ENCODE measurements around the gene CSTF1.

The CSTF1 gene

DNA sequence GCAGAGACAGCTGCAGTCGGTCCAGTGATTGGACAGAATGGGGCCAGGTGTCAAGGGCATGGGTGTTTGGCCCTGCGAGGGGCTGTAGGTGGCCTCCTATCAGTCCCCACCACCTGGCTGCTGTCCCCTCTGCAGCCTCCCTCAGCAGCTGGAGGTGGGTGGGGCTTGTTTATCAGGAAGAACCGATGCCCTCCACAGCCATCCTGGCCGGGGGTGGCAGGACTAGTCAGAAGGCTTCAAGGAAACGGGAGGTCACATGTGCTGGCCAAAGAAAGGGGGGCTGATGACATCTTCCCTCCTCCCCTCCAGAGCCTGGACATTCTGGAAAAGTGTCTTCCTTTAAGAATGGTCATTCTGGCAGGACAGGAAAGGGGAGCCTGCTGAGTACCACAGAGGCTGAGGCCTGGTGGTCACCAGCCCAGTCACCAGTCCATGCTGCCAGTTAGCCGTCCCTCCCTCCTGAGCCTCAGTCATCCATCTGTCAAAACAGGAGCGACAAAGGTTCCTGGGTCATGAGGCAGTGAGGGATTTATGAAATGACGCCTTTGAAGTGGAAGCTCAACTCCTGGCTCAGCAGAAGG, 29.5 kb upstream of the CSTF1 start:
- H3K36me3 ChIP-seq (replicated peaks; ENCODE audit: low read depth, low read length), result no peaks in the 10 kb centered on the region
- peaks cover 3% of the 10 kb centered on the region; the same call in 1 of the 2 replicates for H3K27me3 ChIP-seq (ENCODE audit: low read depth, low read length)
- H3K9me3 ChIP-seq (ENCODE audit: insufficient read depth, low read length), result no peaks in the 10 kb centered on the region
- H3K79me2 ChIP-seq (ENCODE audit: low read length), result no peaks in the 10 kb centered on the region
- H3K4me2 ChIP-seq (ENCODE audit: low read length), result no peak overlapping the region
- H2AFZ ChIP-seq (ENCODE audit: low read depth, low read length), result no peak overlapping the region
- H3K4me3 ChIP-seq (ENCODE audit: low read length), result no peak overlapping the region
- TF ChIP-seq, protein P1, sequence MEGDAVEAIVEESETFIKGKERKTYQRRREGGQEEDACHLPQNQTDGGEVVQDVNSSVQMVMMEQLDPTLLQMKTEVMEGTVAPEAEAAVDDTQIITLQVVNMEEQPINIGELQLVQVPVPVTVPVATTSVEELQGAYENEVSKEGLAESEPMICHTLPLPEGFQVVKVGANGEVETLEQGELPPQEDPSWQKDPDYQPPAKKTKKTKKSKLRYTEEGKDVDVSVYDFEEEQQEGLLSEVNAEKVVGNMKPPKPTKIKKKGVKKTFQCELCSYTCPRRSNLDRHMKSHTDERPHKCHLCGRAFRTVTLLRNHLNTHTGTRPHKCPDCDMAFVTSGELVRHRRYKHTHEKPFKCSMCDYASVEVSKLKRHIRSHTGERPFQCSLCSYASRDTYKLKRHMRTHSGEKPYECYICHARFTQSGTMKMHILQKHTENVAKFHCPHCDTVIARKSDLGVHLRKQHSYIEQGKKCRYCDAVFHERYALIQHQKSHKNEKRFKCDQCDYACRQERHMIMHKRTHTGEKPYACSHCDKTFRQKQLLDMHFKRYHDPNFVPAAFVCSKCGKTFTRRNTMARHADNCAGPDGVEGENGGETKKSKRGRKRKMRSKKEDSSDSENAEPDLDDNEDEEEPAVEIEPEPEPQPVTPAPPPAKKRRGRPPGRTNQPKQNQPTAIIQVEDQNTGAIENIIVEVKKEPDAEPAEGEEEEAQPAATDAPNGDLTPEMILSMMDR (IDR thresholded peaks at IDR 0.05; ENCODE audit: low read depth, low read length), result no peak
- TF ChIP-seq EZH2phosphoT487 (IDR thresholded peaks at IDR 0.05; ENCODE audit: low read depth), result no peak
- peaks cover 4% of the 10 kb centered on the region; the same call in 1 of the 2 replicates for H3K4me1 ChIP-seq (ENCODE audit: low read length)
- no peaks in the 10 kb centered on the region; the same call in 1 of the 2 replicates for H4K20me1 ChIP-seq (ENCODE audit: insufficient read depth, low read length)
- no peak overlapping the region for H3K27ac ChIP-seq (ENCODE audit: low read length)
- no peak overlapping the region for H3K9ac ChIP-seq (ENCODE audit: low read length)

DNA sequence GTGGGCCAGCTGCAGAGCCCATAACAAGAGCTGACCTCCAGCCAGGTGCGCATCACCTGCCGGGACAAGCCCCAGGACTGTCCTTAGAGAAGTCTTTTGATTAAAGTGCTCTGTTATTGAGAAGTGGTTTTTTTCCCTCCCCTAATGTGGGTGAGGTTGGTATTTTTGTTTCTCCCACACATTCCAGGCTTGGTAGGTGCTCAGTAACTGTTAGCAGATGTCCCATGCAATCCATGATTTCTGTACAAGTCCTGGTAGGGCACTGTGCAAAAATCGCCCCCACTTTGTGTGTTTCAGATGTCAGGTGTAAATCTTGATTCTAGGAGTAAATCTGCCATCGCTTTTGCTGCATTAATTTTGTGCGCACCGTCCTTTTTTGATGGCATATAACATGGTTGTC, 29.0 kb upstream of the CSTF1 start:
- Histone ChIP-seq H3K36me3 (replicated peaks; ENCODE audit: low read depth, low read length) (no peaks in the 10 kb centered on the region), H3K4me3 (ENCODE audit: low read length) (no peak overlapping the region), H4K20me1 (ENCODE audit: insufficient read depth, low read length) (no peaks in the 10 kb centered on the region; the same call in 1 of the 2 replicates), H3K27me3 (ENCODE audit: low read depth, low read length) (no peaks in the 10 kb centered on the region), H2AFZ (ENCODE audit: low read depth, low read length) (no peak overlapping the region), H3K9ac (ENCODE audit: low read length) (no peak overlapping the region), H3K4me2 (ENCODE audit: low read length) (no peak overlapping the region), H3K79me2 (ENCODE audit: low read length) (no peaks in the 10 kb centered on the region), H3K4me1 (ENCODE audit: low read length) (no peaks in the 10 kb centered on the region), H3K27ac (ENCODE audit: low read length) (no peak overlapping the region), H3K9me3 (ENCODE audit: insufficient read depth, low read length) (no peaks in the 10 kb centered on the region)
- no peak for TF ChIP-seq EZH2phosphoT487 (IDR thresholded peaks at IDR 0.05; ENCODE audit: low read depth)
- TF ChIP-seq, protein P1 (IDR thresholded peaks at IDR 0.05; ENCODE audit: low read depth, low read length), result no peak

DNA sequence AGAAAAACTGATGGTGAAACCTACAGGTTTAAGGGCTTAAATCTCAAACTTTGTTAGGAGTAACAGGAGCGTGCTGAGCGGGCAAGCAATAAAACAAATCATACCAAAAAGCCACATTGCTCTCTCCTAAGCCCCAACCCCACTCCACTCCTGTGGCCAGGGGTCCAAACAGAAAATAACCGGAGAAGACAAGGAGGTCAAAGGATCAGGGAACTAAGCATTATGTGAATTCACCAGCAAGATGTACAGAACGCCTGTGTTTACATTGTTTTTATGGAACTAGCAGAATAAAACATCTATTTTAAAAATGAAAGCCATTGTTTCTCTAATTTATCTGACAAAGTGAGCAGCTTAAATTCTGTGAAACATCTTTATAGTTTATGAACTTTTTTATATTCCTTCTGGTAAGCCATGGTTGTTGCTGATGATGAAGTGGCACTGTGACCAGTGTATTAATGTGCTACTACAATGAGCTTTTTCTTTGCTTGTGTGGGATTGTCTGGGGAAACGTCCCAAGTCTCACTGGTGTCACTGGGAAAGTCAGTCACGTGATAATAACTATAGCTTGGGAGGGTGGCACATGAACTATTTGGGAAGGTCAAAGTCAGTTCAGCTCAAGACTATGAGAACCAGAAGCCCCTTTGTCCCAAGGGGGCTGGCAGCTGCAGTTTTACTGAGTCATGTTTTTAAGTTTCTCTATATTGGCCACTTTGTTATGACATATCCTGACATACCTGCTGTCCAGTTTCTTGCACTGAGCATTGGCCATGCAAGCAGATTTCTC, 23.9 kb upstream of the CSTF1 start:
- Histone ChIP-seq H2AFZ (ENCODE audit: low read depth, low read length) (no peak overlapping the region), H3K9me3 (ENCODE audit: insufficient read depth, low read length) (no peaks in the 10 kb centered on the region), H3K27me3 (ENCODE audit: low read depth, low read length) (no peaks in the 10 kb centered on the region), H3K79me2 (ENCODE audit: low read length) (peaks cover 19% of the 10 kb centered on the region), H3K27ac (ENCODE audit: low read length) (no peak overlapping the region), H3K9ac (ENCODE audit: low read length) (no peak overlapping the region), H3K4me3 (ENCODE audit: low read length) (no peak overlapping the region), H3K4me2 (ENCODE audit: low read length) (no peak overlapping the region), H3K36me3 (replicated peaks; ENCODE audit: low read depth, low read length) (peaks cover 46% of the 10 kb centered on the region), H3K4me1 (ENCODE audit: low read length) (no peaks in the 10 kb centered on the region), H4K20me1 (ENCODE audit: insufficient read depth, low read length) (peaks cover 17% of the 10 kb centered on the region)
- no peak for TF ChIP-seq EZH2phosphoT487 (IDR thresholded peaks at IDR 0.05; ENCODE audit: low read depth)
- TF ChIP-seq, protein P1 (IDR thresholded peaks at IDR 0.05; ENCODE audit: low read depth, low read length), result no peak

DNA sequence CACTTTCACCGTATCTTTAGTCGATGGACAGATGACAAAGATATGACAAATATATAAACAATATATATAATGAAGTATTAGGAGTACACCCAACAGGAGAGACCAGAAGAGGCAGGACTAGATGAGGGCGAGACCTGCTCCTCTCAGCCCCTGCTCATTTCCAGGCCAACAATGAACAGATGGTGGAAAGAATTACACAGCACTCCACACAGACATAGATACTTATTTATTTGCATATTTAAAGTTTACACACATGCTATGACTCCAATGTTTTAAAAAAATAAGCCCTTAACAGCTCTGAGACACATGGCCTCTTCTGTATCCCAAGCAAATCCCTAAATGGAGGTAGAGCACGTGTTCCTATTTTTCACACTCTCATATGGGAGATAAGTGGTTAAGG, 23.3 kb upstream of the CSTF1 start:
- no peaks in the 10 kb centered on the region for H3K9me3 ChIP-seq (ENCODE audit: insufficient read depth, low read length)
- no peak overlapping the region for H2AFZ ChIP-seq (ENCODE audit: low read depth, low read length)
- H3K27me3 ChIP-seq (ENCODE audit: low read depth, low read length), result no peaks in the 10 kb centered on the region
- H3K36me3 ChIP-seq (replicated peaks; ENCODE audit: low read depth, low read length), result peaks cover 52% of the 10 kb centered on the region
- TF ChIP-seq EZH2phosphoT487 (IDR thresholded peaks at IDR 0.05; ENCODE audit: low read depth), result no peak
- TF ChIP-seq, protein P1 (IDR thresholded peaks at IDR 0.05; ENCODE audit: low read depth, low read length), result no peak
- H3K4me3 ChIP-seq (ENCODE audit: low read length), result no peak overlapping the region
- H3K4me2 ChIP-seq (ENCODE audit: low read length), result no peak overlapping the region
- peaks cover 23% of the 10 kb centered on the region for H4K20me1 ChIP-seq (ENCODE audit: insufficient read depth, low read length)
- H3K4me1 ChIP-seq (ENCODE audit: low read length), result no peaks in the 10 kb centered on the region
- H3K79me2 ChIP-seq (ENCODE audit: low read length), result peaks cover 26% of the 10 kb centered on the region
- H3K9ac ChIP-seq (ENCODE audit: low read length), result no peak overlapping the region
- no peak overlapping the region for H3K27ac ChIP-seq (ENCODE audit: low read length)

Data from OCI-LY3 (cell line).